ENCODE data around the gene SAMD10.

SAMD10 gene

GRCh38 chr20:64006902-64007301, 27.5 kb upstream of the SAMD10 start:
- H3F3A ChIP-seq (ENCODE audit: insufficient read depth, low read length): no peaks in the 10 kb centered on the region
- no peak overlapping the region for H3K4me3 ChIP-seq (ENCODE audit: low read length)
- H3K4me2 ChIP-seq (ENCODE audit: low read depth, low read length): no peak overlapping the region
- H3K79me2 ChIP-seq (ENCODE audit: low read length): peaks cover 18% of the 10 kb centered on the region
- no peak for TF ChIP-seq EZH2 (optimal IDR thresholded peaks at IDR 0.05; ENCODE audit: low read depth, low read length)
- no peak for TF ChIP-seq EZH2phosphoT487 (IDR thresholded peaks at IDR 0.05; ENCODE audit: low read length)
- TF ChIP-seq, protein P1, sequence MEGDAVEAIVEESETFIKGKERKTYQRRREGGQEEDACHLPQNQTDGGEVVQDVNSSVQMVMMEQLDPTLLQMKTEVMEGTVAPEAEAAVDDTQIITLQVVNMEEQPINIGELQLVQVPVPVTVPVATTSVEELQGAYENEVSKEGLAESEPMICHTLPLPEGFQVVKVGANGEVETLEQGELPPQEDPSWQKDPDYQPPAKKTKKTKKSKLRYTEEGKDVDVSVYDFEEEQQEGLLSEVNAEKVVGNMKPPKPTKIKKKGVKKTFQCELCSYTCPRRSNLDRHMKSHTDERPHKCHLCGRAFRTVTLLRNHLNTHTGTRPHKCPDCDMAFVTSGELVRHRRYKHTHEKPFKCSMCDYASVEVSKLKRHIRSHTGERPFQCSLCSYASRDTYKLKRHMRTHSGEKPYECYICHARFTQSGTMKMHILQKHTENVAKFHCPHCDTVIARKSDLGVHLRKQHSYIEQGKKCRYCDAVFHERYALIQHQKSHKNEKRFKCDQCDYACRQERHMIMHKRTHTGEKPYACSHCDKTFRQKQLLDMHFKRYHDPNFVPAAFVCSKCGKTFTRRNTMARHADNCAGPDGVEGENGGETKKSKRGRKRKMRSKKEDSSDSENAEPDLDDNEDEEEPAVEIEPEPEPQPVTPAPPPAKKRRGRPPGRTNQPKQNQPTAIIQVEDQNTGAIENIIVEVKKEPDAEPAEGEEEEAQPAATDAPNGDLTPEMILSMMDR (IDR thresholded peaks at IDR 0.05; ENCODE audit: low read length): no peak
- no peaks in the 10 kb centered on the region for H3K9me2 ChIP-seq (replicated peaks; ENCODE audit: insufficient read depth, low read length)
- H3K27me3 ChIP-seq (replicated peaks; ENCODE audit: insufficient read depth, low read length): no peaks in the 10 kb centered on the region
- H3K27ac ChIP-seq (ENCODE audit: low read length): no peak overlapping the region
- no peak for DNase-seq
- H3K9me3 ChIP-seq (replicated peaks; ENCODE audit: insufficient read depth, low read length): no peaks in the 10 kb centered on the region
- no peaks in the 10 kb centered on the region for H3K4me1 ChIP-seq (ENCODE audit: low read length)
- no peaks in the 10 kb centered on the region for H4K20me1 ChIP-seq (ENCODE audit: insufficient read depth, low read length)
- H3K36me3 ChIP-seq (replicated peaks; ENCODE audit: insufficient read depth, low read length): peaks cover 18% of the 10 kb centered on the region
- no peak overlapping the region for H3K9ac ChIP-seq (ENCODE audit: low read length)
- H2AFZ ChIP-seq (ENCODE audit: low read length): no peak overlapping the region

GRCh38 chr20:64006490-64006889, 27.0 kb upstream of the SAMD10 start:
- peaks cover 18% of the 10 kb centered on the region for H3K79me2 ChIP-seq (ENCODE audit: low read length)
- DNase-seq: no peak
- no peaks in the 10 kb centered on the region for H3K4me1 ChIP-seq (ENCODE audit: low read length)
- peaks cover 18% of the 10 kb centered on the region for H3K36me3 ChIP-seq (replicated peaks; ENCODE audit: insufficient read depth, low read length)
- TF ChIP-seq EZH2phosphoT487 (IDR thresholded peaks at IDR 0.05; ENCODE audit: low read length) (no peak), EZH2 (optimal IDR thresholded peaks at IDR 0.05; ENCODE audit: low read depth, low read length) (no peak)
- TF ChIP-seq, protein P1 (IDR thresholded peaks at IDR 0.05; ENCODE audit: low read length): no peak
- no peak overlapping the region for H3K9ac ChIP-seq (ENCODE audit: low read length)
- H3K4me2 ChIP-seq (ENCODE audit: low read depth, low read length): no peak overlapping the region
- H3K4me3 ChIP-seq (ENCODE audit: low read length): no peak overlapping the region
- no peaks in the 10 kb centered on the region for H3F3A ChIP-seq (ENCODE audit: insufficient read depth, low read length)
- H2AFZ ChIP-seq (ENCODE audit: low read length): no peak overlapping the region
- no peaks in the 10 kb centered on the region for H3K27me3 ChIP-seq (replicated peaks; ENCODE audit: insufficient read depth, low read length)
- no peak overlapping the region for H3K27ac ChIP-seq (ENCODE audit: low read length)
- H4K20me1 ChIP-seq (ENCODE audit: insufficient read depth, low read length): no peaks in the 10 kb centered on the region
- no peaks in the 10 kb centered on the region for H3K9me3 ChIP-seq (replicated peaks; ENCODE audit: insufficient read depth, low read length)
- no peaks in the 10 kb centered on the region for H3K9me2 ChIP-seq (replicated peaks; ENCODE audit: insufficient read depth, low read length)

DNA sequence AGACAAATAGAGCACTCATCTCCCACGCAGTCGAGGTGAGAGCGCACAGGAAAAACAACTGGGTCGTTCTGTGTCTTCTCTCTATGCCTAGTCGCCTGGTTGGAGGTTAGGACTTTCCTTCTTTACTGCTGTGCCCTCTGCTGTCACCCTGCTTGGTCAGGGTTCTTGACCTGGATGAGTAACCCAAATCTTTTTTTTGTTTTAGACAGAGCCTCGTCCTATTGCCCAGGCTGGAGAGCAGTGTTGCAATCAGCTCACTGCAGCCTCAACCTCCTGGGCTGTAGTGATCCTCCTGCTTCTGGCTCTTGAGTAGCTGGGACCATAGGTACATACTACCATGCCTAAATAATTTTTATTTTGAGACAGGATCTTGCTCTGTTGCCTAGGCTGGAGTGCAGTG, 26.0 kb upstream of the SAMD10 start:
- H3K4me2 ChIP-seq (ENCODE audit: low read depth, low read length): no peak overlapping the region
- H3K36me3 ChIP-seq (replicated peaks; ENCODE audit: insufficient read depth, low read length): peaks cover 18% of the 10 kb centered on the region
- TF ChIP-seq, protein P1 (IDR thresholded peaks at IDR 0.05; ENCODE audit: low read length): no peak
- TF ChIP-seq EZH2 (optimal IDR thresholded peaks at IDR 0.05; ENCODE audit: low read depth, low read length) (no peak), EZH2phosphoT487 (IDR thresholded peaks at IDR 0.05; ENCODE audit: low read length) (no peak)

More for the DNA sequence above, 26.0 kb upstream of the SAMD10 start:
- Histone ChIP-seq H3K27me3 (replicated peaks; ENCODE audit: insufficient read depth, low read length) (no peaks in the 10 kb centered on the region), H2AFZ (ENCODE audit: low read length) (no peak overlapping the region), H3K9me3 (replicated peaks; ENCODE audit: insufficient read depth, low read length) (no peaks in the 10 kb centered on the region), H3K27ac (ENCODE audit: low read length) (no peak overlapping the region), H3K4me1 (ENCODE audit: low read length) (no peaks in the 10 kb centered on the region), H3K9ac (ENCODE audit: low read length) (no peak overlapping the region), H3F3A (ENCODE audit: insufficient read depth, low read length) (no peaks in the 10 kb centered on the region), H4K20me1 (ENCODE audit: insufficient read depth, low read length) (no peaks in the 10 kb centered on the region), H3K79me2 (ENCODE audit: low read length) (peaks cover 18% of the 10 kb centered on the region), H3K4me3 (ENCODE audit: low read length) (no peak overlapping the region), H3K9me2 (replicated peaks; ENCODE audit: insufficient read depth, low read length) (no peaks in the 10 kb centered on the region)
- DNase-seq: no peak
